Colonic mucosa (tissue), 4 donors: ENCODE data around the gene PSG1. TPM values are rescaled to one million over a fixed set of nuclear protein-coding genes. Genes with fewer than 3 reads are reported as not detected.

ENCODE experiments used
- DNase-seq: peaks from one replicate; pipeline ENCODE4 v3.0.0-alpha.2; 2020
- H3K27ac ChIP-seq: fragments of 200-600 bp; one replicate; pipeline ENCODE4 v1.8.0; 2021
- H3K27me3 ChIP-seq: fragments of 200-600 bp; one replicate; pipeline ENCODE4 v1.8.0; 2021
- H3K36me3 ChIP-seq: fragments of 200-600 bp; one replicate; pipeline ENCODE4 v1.8.0; 2021
- H3K4me1 ChIP-seq: fragments of 200-600 bp; one replicate; pipeline ENCODE4 v1.8.0; 2021; ENCODE audit warnings: mild to moderate bottlenecking
- H3K4me3 ChIP-seq: fragments of 200-600 bp; one replicate; pipeline ENCODE4 v1.8.0; 2021
- H3K9ac ChIP-seq, 2 donors: one replicate each; pipeline ENCODE4 v1.7.0; 2013; ENCODE audit warnings: control low read depth in 2 of 2, low read depth in 2 of 2, low read length in 2 of 2
- H3K9me3 ChIP-seq: fragments of 200-600 bp; one replicate; pipeline ENCODE4 v1.8.0; 2021
- intact Hi-C: fragments of 100-400 bp; cut with DNase I; formaldehyde crosslinking; loops from one replicate; pipeline ENCODE4 v1.14.1; 2022
- total RNA-seq, 2 donors: library from RNA; stranded (reverse); fragmentation: NEBNext Ultra II Directional in 1 of 2; extraction: Animal tissue kit (Norgen Biotek cat#: 25700) in 1 of 2; gene quantifications; one replicate each; pipeline ENCODE4 v1.2.1, GENCODE V29; 2021
- TF ChIP-seq, protein P1 (sequence below): fragments of 200-600 bp; IDR thresholded peaks from one replicate; pipeline ENCODE4 v1.8.0; 2022; ENCODE audit warnings: antibody characterized with exemption, mild to moderate bottlenecking
- donor health status: healthy.
- donor health status: DM: no; HTN: no; CAD: no.
- donor health status: DM: no; HTN: no; CAD: no.

PSG1 gene
- total RNA-seq, 2 donors from 2014 or later, result not detected

GRCh38 chr19:42816894-42817293, 62.6 kb downstream of the PSG1 start:
- Histone ChIP-seq H3K9me3 (no peaks in the 10 kb centered on the region), H3K4me3 (no peak overlapping the region), H3K27me3 (no peaks in the 10 kb centered on the region), H3K36me3 (no peaks in the 10 kb centered on the region), H3K4me1 (no peaks in the 10 kb centered on the region), H3K9ac (no peak overlapping the region), H3K27ac (no peak overlapping the region)
- intact Hi-C loops, result no loop called here
- TF ChIP-seq, protein P1, sequence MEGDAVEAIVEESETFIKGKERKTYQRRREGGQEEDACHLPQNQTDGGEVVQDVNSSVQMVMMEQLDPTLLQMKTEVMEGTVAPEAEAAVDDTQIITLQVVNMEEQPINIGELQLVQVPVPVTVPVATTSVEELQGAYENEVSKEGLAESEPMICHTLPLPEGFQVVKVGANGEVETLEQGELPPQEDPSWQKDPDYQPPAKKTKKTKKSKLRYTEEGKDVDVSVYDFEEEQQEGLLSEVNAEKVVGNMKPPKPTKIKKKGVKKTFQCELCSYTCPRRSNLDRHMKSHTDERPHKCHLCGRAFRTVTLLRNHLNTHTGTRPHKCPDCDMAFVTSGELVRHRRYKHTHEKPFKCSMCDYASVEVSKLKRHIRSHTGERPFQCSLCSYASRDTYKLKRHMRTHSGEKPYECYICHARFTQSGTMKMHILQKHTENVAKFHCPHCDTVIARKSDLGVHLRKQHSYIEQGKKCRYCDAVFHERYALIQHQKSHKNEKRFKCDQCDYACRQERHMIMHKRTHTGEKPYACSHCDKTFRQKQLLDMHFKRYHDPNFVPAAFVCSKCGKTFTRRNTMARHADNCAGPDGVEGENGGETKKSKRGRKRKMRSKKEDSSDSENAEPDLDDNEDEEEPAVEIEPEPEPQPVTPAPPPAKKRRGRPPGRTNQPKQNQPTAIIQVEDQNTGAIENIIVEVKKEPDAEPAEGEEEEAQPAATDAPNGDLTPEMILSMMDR, result no peak
- no peak for DNase-seq

Other genes with a start within 250 kb of the PSG1 start
- gene PSG3, start 139.2 kb downstream of the PSG1 start, total RNA-seq, result not detected
- gene PSG8, start 114.0 kb downstream of the PSG1 start, total RNA-seq, result not detected
- gene PSG6, start 38.2 kb upstream of the PSG1 start, total RNA-seq, result not detected
- not detected for gene PSG7, start 57.5 kb upstream of the PSG1 start, total RNA-seq
- not detected for gene PSG11, start 146.8 kb upstream of the PSG1 start, total RNA-seq
- gene PSG2, start 203.0 kb upstream of the PSG1 start, total RNA-seq, result not detected